ENCODE data around the gene DMAC2.
"Not testable (repeated sequence)": the region's sequence is repeated elsewhere in the genome, so short reads cannot be mapped to it uniquely, and the experiment has no call there.

DMAC2 gene

DNA sequence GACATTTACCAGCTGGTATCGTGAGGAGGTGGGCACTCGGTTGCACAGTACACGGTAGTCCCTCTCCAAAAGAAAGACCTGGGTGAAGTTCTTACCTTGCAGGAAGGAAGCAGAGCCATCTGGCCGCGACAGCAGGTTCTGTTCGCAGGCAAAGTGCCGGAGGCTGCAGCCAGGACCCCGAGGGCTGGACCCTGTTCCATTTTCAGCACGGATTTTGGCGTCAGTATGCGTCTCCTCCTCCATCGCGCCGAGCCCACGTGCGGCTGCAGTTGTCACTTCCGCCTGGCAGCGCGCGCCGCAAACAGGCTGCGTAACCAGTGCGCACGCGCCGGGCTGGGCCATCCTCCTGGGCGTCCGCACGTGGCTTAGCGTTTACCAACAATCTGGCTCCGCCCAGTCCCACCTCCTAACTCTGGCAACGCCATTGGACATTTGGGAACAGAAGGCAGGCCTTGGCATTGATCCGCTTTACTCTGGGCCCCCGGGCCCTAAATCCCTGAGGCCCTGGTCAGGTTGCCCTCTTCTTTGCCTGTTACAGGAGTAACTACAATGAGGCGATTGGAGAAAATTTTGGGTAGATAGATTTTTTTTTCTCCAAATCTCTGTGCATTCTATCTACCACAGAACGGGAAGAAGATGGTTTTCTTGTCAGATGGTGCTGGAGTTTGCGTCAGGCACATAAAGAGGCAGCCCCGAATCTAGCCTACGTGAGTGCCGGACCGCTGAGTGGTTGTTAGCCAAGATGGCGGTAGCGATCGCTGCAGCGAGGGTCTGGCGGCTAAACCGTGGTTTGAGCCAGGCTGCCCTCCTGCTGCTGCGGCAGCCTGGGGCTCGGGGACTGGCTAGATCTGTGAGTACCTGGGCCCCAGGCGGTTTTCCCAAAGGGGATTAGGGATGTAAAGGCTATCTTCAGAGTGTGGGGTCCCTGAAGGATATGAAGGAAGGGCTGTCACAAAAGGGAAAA, 42.3 kb downstream of the DMAC2 start, which contains the start of the genes BCKDHA and EXOSC5:
BCKDHA (plus strand) TSS at position 733 of the 964 bp plus-strand sequence; CDS start at position 743, 10 bp downstream.
EXOSC5 (minus strand) TSS at position 274 of the 964 bp plus-strand sequence; CDS start at position 243, 31 bp downstream.
- peak; percentile 92 for DNase-seq

DNA sequence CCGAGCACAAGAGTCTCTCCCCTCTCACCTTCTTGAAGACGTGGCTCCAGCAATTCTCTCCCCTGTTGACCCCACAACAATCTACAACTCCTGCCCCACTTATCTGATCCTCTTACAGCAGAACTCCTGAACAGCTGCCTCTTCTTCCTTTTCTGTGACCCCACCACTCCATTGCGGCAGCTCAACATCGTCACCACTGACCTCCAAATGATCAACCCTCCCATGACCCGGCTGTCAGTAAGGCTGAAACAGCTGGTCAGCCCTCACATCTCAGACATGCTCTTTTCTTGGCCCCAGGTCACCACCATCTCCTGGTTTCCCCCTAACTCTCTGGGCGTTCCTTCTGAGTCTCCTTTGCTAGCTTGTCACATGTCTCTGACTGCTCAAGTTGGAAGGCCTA, 44.4 kb downstream of the DMAC2 start:
- no peak for DNase-seq

DNA sequence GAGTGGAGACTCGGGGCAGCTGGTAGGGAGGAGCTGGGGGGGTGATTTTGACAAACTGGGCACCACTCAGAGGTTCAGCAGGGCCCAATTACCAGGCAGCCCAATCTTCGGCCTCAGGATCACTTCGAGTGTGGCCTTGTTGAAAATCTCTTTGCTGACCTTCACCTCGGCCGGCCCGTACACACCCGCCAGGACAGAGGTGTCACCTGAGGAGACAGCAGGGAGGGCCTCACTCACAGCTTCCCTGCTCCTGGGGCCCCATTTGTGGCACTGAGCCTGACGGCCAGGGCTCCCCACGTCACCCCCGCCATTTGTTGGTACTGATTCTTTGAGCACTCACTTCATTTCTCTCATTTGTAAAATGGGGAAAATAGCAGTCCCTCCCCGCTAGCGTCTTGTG, 46.9 kb downstream of the DMAC2 start:
- no peak for DNase-seq

DNA sequence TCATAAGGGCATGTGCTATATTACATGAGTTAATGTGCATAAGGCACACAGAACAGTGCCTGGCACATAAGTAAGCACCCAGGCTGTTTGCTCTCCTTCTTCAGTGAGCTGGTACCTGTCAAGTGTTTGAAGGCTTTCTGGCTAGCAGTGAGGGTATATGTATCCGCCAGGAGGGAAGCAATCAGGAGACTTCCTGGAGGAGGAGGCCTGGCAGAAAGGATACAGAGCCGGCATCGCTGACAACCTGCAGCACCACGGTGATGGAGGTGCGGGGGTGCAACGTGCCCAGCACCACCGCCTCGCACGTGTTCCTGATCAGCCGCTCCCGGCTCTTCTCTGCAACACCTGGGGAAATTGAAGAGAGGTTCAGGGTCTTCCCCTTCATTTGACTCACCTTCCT, 48.1 kb downstream of the DMAC2 start:
- DNase-seq, result no peak

DNA sequence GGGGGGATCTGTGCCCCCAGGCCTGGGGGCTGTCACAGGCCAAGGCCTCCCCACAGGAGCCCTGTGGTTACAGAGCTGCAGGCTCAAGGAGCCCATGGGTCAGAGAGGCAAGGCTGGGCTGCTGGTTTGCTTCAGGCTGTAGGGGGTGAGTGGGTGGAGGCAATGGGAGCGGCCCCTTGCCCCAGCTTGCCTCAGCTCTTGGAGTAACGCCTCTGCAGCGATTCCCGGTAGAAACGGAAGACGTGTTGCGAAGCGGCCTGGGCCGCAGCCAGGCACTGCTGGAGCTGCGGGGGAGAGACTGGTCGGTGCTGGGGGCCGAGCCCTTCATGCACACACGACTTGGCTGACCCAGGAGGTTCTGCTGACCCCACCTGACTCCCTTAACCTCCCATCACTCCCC, 53.3 kb downstream of the DMAC2 start:
- no peak for DNase-seq

DNA sequence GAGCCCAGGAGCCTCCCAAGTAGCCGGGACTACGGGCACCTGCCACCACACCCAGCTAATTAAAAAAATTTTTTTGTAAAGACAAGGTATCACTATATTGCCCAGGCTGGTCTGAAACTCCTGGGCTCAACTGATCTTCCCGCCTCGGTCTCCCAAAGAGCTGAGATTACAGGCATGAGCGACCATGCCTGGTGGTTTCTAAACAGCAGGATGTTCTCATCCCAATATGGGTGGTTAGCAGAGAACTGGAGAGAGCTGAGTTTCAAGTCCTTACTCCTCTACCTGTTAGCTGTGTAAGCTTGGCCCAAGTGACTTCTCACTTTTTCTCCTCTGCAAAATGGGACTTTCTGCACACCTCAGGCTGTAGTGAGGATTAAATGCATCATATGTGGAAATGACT, 55.4 kb downstream of the DMAC2 start:
- no peak for DNase-seq

DNA sequence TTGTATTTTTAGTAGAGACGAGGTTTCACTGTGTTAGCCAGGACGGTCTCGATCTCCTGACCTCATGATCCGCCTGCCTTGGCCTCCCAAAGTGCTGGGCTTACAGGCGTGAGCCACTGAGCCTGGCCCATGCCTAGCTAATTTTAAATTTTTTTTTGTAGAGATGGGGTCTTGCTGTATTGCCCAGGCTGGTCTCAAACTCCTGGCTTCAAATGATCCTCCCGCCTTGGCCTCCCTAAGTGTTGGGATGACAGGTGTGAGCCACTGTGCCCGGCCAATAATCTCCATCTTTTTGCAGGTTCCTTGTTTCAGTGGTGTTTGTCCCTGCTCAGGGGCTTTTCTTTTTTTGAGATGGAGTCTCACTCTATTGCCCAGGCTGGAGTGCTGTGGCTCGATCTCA, 58.2 kb downstream of the DMAC2 start:
- not testable (repeated sequence) for DNase-seq

All from GOT3 (cell line).